Stimulated activated CD8-positive, alpha-beta memory T cell treated with anti-CD3 and anti-CD28 coated beads, Interleukin-2, amount 100 ng/mL, for 48 hours (primary cell): ENCODE measurements around the gene SPATA6.
"Not testable (repeated sequence)": the region's sequence is repeated elsewhere in the genome, so short reads cannot be mapped to it uniquely, and the experiment has no call there.

ENCODE experiments used
- DNase-seq, 2 donors: peaks; one replicate each; pipeline ENCODE4 v3.0.0-alpha.2; 2020; ENCODE audit warnings: low read depth in 2 of 2

Gene SPATA6

GRCh38 chr1:48462716-48463302 lies 9.2 kb downstream of the SPATA6 start:
- no peak for DNase-seq

- no peak for DNase-seq
Measured at GRCh38 chr1:48450505-48450904, 21.5 kb downstream of the SPATA6 start.

- DNase-seq, result no peak
Measured at GRCh38 chr1:48448932-48449331, 23.1 kb downstream of the SPATA6 start.

GRCh38 chr1:48444186-48444585 lies 27.8 kb downstream of the SPATA6 start:
- not testable (repeated sequence) for DNase-seq

GRCh38 chr1:48442864-48443619 lies 29.0 kb downstream of the SPATA6 start:
- no peak for DNase-seq

- DNase-seq, result not testable (repeated sequence)
Measured at GRCh38 chr1:48440786-48441185, 31.2 kb downstream of the SPATA6 start.

- DNase-seq, result no peak
Measured at GRCh38 chr1:48439380-48439779, 32.6 kb downstream of the SPATA6 start.

- not testable (repeated sequence) for DNase-seq
Measured at GRCh38 chr1:48437379-48437778, 34.6 kb downstream of the SPATA6 start.

GRCh38 chr1:48435312-48436002 lies 36.5 kb downstream of the SPATA6 start:
- DNase-seq, result not testable (repeated sequence)

- no peak for DNase-seq
Measured at GRCh38 chr1:48430832-48431231, 41.2 kb downstream of the SPATA6 start.

- no peak for DNase-seq
Measured at GRCh38 chr1:48422009-48422408, 50.0 kb downstream of the SPATA6 start.

- no peak for DNase-seq
Measured at GRCh38 chr1:48418742-48419141, 53.3 kb downstream of the SPATA6 start.

- no peak for DNase-seq
Measured at GRCh38 chr1:48415050-48415449, 57.0 kb downstream of the SPATA6 start.

- no peak for DNase-seq
Measured at GRCh38 chr1:48414264-48414663, 57.7 kb downstream of the SPATA6 start.

- DNase-seq, result no peak
Measured at GRCh38 chr1:48405940-48406339, 66.1 kb downstream of the SPATA6 start.

- DNase-seq, result no peak
Measured at GRCh38 chr1:48405400-48405799, 66.6 kb downstream of the SPATA6 start.

GRCh38 chr1:48402599-48402998 lies 69.4 kb downstream of the SPATA6 start:
- DNase-seq, result no peak

- DNase-seq, result no peak
Measured at GRCh38 chr1:48396208-48396607, 75.8 kb downstream of the SPATA6 start.

- DNase-seq, result no peak
Measured at GRCh38 chr1:48391926-48392325, 80.1 kb downstream of the SPATA6 start.

- DNase-seq, result no peak
Measured at GRCh38 chr1:48387409-48387808, 84.6 kb downstream of the SPATA6 start.

GRCh38 chr1:48374785-48375184 lies 97.2 kb downstream of the SPATA6 start:
- DNase-seq, result no peak

GRCh38 chr1:48371598-48371997 lies 100.4 kb downstream of the SPATA6 start:
- no peak for DNase-seq

- no peak for DNase-seq
Measured at GRCh38 chr1:48362901-48363300, 109.1 kb downstream of the SPATA6 start.
